NT2/D1 (cell line): ENCODE measurements around the gene U2AF1L4.

Experiments used
- SUZ12 ChIP-seq: IDR thresholded peaks from 2 replicates; pipeline ENCODE4 v1.6.1; 2011; ENCODE audit not compliant: insufficient read length, insufficient read depth; ENCODE audit errors: extremely low read depth
- YY1 ChIP-seq: IDR thresholded peaks from 2 replicates; pipeline ENCODE4 v1.6.1; 2011; ENCODE audit not compliant: insufficient read length, insufficient read depth
- ZNF274 ChIP-seq: IDR thresholded peaks from 2 replicates; pipeline ENCODE4 v1.6.1; 2011; ENCODE audit warnings: mild to moderate bottlenecking, low read depth, low read length

DNA sequence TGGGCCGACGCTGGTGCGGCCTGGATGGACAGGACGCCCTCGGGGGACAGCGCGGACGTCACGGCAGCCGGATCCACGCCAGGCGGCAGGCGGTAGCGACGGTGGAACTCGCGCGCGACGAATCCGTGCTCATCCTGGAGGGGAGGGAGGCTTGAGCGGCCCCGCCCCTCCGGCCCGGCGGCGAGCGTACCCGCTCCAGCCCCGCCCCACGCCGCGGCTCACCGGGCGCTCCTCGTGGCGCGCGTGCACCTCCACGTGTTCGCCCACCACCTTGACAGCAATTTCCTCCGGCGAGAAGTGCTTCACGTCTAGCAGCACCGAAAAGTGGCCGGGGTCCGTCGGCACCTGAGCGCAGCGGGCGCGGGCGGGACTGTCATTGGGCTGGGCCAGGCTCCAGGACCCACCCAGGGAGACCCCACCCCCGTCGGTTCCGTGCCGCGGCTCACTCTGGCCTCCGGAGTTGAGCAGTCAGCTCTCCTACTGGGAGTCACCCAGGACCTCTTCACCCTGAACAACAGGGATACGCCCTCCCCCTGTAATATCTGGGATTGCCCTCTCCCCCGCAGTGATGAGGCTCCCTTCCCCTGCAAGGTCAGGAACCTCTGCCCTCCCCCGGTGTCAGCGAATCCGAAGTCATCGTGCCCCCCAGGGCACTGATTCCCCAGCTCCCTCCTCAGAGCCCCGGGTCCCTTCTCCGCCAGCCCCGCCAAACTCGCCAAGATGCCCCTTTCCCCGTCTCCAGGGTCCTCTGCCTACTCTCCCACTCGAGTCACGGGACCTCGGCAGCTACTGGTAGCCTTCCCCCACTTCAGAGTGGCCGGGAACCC lies 10.5 kb upstream of the U2AF1L4 start:
- TF ChIP-seq ZNF274 = no peak
- TF ChIP-seq SUZ12 = no peak
- no peak for TF ChIP-seq YY1
